Suppressor macrophage treated with lipopolysaccharide for 4 hours (primary cell): ENCODE data around the gene FBXL17.

Source experiments
- DNase-seq: peaks from one replicate; pipeline ENCODE4 v3.0.0-alpha.2; 2020

Gene FBXL17

DNA sequence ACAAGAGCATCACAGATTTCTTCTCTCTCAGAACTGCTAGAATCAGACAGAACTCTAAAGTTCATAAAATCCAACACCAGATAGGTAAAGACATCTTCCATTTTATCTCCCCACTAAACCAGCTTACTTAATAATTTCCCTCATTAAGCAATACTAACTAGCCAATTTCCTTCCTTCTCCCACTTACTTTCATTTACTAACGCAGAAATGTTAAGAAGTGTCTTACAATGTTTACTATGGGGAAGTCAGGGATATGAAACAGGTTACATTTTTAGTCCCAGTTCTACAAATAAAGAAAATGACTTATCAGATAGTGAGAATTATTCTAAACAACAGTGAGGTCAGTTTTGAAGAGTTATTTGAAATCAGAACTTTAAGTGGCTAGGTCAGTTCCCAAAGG, 236.5 kb downstream of the FBXL17 start:
- peak; percentile 58 for DNase-seq

DNA sequence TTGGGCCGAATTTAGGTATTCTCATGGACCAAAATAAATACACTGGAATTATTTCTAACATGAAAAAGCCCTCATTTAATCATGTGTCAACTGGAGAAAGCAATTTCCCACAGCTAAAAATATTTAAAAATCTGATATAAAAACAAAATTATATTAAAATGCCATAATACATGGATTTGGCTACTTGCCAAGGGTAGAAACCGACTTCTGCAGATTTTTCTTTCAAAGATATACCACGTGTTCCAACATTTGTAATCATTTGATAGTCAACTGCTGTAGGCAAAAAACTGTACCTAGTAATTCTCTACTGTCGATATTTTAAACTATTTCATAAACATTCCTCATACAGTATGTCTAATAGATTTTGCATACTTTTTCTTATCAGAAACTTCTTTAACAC, 237.6 kb downstream of the FBXL17 start:
- DNase-seq, result no peak

DNA sequence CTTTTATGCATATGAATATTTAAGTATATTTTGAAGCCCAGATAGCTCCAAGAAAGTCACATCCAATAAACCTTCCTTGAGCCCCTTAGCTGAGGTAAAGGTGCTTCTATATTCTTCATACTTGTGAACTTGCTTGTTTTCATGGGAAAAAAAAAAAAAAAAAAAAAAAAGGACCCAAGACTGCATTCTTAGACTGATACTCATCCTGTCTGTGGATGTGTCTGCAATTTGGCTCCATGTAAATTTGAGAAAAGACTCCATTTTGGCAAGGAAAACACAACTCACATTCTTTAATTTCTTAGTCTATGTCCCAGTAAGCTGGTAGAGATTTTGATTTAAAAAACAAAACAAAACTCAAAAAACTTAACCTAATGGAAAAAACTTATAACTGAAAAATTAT, 238.3 kb downstream of the FBXL17 start:
- DNase-seq, result no peak

GRCh38 chr5:108141676-108142075, 240.2 kb downstream of the FBXL17 start:
- DNase-seq, result no peak

DNA sequence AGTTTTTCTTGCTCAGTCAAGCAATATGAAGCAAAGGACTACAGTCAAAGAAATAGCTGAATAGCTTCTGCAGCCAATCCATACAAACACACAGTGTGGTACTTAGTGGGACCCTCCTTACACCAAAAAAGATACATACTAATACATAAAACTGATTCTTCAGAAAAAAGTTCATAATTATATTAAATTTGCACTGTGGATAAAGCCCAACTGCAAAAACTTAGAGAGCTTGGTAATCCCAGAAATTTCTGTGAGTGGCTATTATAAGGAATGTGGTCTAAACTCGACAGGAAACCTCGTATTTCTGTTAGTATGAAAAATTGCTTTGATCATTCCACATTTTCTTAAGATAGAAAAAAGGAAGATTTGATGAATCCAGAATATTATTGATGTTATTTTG, 245.4 kb downstream of the FBXL17 start:
- DNase-seq, result no peak

DNA sequence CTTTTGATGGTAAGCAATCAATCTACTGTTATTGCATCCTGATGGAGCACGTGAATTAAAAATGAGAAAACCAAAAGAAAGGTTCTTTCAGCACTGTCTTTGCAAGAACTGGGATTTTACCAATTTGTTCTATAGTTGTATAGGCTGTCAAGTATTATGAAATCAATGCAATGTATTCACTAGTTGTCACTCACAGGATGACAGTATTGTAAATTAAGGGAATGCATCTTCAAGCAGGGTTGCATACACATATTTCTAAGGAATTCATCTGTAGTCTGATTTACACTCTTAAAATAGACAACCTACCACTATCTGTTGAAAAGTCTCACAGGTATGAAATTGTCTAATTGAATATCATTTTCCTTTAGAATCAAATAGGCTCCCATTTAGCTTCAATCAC, 252.8 kb downstream of the FBXL17 start:
- no peak for DNase-seq

DNA sequence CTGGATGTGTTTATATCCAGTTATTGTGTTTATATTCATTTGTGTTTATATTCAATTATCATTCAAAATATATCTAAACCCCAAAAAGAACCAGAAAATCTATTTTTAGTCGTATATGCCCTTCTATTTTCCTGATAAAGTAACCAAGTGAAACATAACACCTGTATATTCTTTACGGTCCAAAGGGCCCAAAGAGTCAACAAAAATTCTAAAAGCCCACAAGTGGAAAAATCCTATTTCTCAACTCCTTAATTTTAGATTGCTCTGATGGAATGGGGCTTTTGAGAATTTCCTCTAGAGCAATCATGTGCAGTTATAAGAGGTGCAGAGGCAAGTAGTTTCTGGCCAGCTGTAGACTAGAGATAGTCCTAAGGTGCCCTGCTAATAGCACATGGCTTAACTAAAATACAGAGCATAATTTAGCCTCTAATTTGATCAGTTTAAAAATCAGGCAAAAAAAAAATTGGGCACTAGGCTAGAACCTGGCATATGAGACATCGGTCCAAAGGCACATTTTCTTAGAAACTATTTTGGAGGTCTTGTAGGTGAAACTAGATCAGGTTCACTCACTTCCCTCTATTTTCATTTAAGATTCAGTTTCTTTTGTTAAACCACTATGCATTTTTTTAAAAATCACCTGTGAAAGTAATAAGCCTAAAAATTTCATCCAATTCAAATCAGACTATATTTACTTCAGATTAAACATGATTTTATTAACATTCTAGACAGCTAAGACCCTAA, 256.0 kb downstream of the FBXL17 start:
- DNase-seq, result no peak

GRCh38 chr5:108124596-108124995, 257.3 kb downstream of the FBXL17 start:
- DNase-seq, result no peak

DNA sequence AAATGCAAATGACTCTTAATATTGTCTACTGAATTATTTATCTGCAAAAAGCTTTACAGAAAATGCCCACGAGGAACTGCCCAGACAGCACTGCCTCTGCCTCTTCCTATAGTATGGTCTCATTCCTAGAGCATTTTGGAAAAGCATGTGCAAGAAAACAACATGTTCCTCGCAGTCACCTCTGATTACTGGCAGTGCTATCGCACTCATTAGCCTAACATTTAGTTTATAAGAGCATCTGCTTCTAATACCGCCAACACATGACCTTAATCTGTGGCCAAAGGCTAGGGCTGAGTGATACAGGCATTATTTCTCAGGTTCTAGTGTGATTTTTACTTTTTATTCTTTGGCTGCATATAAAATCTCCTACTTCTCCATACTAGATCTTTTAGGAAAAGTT, 259.2 kb downstream of the FBXL17 start:
- no peak for DNase-seq

GRCh38 chr5:108118813-108119514, 262.9 kb downstream of the FBXL17 start:
- DNase-seq, result no peak

DNA sequence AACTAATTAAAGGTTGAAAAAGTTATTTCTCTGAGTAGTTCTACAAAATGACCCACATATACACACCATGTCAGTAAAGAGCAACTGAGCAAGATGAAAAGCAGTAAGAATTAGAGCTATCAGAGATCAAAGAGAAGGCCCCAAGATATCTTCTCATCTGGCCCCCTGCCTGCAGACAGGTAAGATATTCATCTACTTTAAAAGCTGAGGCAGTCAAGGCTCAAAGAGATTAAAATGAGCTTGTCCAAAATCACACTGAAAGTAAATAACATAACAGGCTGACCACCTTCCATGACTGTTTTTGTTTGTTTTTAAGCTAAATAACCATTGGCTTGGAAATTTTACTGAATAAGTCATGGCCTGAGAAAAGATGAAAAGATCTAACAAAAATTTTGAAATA, 266.2 kb downstream of the FBXL17 start:
- no peak for DNase-seq

DNA sequence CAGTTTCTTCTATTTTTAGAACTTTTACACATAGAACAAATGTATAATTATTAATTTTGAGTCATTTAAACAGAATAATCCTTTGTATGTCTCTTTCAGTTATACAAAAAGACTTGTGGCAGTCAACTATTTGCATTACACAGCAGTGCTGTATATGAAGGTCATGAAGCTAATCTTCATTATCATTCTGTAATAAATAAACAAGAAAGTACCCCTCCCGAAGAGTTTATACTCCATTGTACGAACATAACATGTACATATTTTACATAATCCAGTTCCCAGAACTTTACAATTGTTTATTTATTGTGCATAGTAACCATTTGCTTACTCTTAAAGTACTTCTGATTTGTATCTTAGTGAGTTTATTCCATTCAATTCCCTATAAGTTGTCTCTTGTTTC, 267.9 kb downstream of the FBXL17 start:
- no peak for DNase-seq

- DNase-seq, result no peak
Measured at GRCh38 chr5:108111736-108112135, 270.2 kb downstream of the FBXL17 start.

GRCh38 chr5:108109059-108109458, 272.8 kb downstream of the FBXL17 start:
- no peak for DNase-seq

- no peak for DNase-seq
Measured at GRCh38 chr5:108104448-108104847, 277.4 kb downstream of the FBXL17 start.

DNA sequence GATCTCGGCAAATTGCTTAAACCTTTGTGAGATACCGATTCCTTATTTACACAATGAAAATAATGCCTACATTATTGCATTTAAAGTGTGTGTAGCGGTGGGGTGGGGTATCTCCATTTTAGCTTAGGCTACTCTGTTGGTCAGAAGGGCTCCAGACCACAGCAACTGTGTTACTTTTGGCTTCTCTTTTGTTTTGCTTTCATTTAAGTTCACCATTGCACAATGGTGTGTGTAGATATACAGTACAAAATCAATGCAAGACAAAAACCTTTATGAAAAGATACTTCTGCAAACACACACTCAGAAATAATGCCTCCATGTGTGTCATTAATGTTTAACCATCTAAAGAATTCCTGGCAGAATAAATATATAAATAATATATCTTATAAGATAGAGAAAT, 279.4 kb downstream of the FBXL17 start:
- DNase-seq, result no peak

DNA sequence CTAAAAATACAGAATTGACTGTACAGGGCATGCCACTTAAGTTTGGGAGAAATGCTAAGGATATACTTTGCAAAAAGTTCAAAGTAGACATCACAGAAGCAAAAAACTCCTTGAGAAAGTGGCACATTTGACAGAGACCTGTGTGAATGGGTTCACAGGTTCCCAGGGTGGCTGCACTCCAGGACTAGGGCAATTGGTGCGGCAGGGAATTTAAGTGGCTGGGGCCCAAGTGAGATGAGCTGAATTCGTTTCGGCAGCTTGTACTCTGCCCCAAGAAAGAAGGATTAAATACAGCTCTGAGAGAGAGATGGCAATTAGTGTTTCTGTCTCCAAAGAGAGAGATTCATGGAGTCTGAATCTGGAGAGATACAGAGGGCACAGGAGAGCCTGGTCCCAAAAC, 280.1 kb downstream of the FBXL17 start:
- DNase-seq, result no peak

GRCh38 chr5:108101130-108101529, 280.8 kb downstream of the FBXL17 start:
- DNase-seq, result no peak

GRCh38 chr5:108094800-108095199, 287.1 kb downstream of the FBXL17 start:
- DNase-seq, result no peak

GRCh38 chr5:108093186-108093585, 288.7 kb downstream of the FBXL17 start:
- DNase-seq, result no peak

DNA sequence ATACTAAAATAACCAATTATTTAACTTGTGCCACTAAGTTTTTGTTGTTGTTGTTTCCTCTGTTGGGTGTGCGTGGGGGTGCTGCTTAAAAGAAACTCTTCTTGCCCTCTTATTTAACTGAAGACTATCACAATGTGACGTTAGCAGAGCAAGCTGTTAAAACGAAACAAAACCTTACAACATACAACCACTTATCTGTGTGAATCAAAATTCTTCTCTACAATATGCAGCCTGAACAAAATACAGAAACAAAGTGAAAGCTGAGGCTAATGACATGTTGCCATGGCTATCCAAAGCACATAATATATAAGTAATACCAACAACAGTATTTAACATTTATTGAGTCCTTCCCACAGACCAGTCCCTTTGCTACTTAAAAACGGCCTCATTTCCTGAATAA, 291.0 kb downstream of the FBXL17 start:
- no peak for DNase-seq

DNA sequence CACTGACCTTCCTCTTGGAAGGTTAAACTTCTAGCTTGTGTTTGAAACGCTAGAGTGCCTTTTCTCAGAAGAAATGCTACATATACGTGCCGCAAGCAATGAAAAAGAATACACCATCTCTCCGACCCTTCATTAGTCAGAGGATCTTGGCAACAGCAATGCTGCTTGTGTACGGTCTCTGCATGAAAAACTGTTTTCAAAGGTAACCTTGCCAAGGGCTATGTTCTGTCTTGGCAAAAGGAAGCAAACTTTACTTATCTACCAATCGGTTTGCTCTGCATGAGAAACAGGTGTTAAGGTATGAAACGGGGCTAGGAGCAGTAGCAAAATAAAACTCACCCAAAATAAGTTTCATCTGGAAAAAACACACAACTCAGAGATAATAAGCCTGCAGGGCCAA, 297.8 kb downstream of the FBXL17 start:
- DNase-seq, result no peak

GRCh38 chr5:108083232-108083631, 298.7 kb downstream of the FBXL17 start:
- DNase-seq, result no peak

GRCh38 chr5:108081707-108082106, 300.2 kb downstream of the FBXL17 start:
- no peak for DNase-seq

DNA sequence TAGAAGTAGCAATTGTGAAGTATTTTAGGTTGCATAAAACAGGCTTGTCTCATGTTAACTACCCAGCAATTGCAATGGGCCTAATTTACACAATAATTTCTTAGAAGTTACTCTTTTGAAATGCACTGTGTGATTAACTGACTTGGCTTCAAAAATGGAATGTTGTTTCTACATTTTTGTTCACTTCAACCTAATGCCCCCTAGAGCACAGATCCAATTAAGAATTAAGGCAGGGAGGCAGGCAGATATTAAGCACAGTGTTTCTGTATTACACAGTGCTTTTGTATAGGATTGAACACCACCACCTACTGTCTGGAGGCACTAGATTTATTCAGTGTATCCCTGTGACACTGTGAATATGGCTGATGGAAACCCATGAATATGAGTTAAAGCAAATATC, 302.1 kb downstream of the FBXL17 start:
- no peak for DNase-seq
